Sigmoid colon (tissue), 3 donors: Measurements from ENCODE around the gene ZNG1F.
"Not testable (repeated sequence)": the region's sequence is repeated elsewhere in the genome, so short reads cannot be mapped to it uniquely, and the experiment has no call there.

Source experiments
- POLR2A ChIP-seq, 2 donors: fragments of 450-650 bp; IDR thresholded peaks; one replicate each; pipeline ENCODE4 v1.6.1; 2016; ENCODE audit warnings: antibody characterized with exemption in 2 of 2, mild to moderate bottlenecking in 2 of 2, moderate library complexity in 2 of 2
- TF ChIP-seq, protein P1 (sequence below), 4 experiments: fragments of 450-650 bp in 3 of 4; fragments of 200-600 bp in 1 of 4; IDR thresholded peaks; one replicate each; pipeline ENCODE4 v1.5.1; 2016 to 2019; ENCODE audit warnings: antibody characterized with exemption in 4 of 4, mild to moderate bottlenecking in 3 of 4, moderate library complexity in 2 of 4

DNA sequence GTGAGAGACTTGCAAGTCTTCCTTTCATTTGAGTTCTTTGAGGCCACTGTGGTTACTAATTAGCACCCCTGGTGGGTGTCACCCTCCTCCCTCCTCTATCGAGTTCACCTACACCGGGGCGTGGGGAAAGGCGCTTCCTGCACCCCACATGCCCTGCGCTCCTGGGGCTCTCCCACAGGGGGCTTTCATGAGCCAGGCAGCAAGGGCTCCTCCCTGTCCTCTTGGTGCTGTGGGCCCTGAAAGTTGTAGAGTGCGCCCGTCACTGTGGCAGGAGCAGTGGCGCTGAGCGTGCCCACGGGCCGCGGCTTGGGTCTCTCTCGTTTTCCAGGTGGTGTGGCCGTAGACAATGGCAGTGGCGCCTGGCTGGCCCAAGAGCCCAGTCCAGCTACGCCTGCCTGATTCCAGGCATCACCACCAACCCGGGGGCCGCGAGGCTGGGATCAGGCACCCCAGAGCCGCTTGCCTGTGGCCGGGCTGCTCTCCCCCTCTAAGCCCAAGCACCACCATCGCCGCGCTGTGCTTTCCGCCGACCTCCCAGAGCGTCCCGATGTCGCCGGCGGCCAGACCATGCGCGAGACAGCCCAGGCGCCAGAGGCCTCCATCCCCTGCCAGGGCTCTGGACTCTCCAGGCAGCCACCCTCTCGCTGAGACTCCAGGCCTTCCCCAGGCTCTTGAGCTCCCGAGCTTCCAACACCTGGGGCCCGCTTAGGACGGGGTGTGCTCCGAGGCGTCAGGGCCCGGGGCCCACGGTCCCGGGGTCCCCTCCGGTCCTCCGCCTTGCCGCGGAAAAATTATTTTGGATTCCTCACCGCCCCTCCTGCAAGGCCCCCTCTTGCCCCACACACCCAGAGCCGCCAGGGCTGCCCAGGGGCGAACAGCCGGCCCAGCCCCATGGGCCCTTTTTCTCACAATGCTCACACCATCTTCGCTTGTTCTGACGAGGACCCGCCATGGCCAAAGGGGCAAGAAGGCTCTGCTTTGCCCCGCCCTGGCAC is 46.0 kb upstream of the ZNG1F start:
- TF ChIP-seq, protein P1, sequence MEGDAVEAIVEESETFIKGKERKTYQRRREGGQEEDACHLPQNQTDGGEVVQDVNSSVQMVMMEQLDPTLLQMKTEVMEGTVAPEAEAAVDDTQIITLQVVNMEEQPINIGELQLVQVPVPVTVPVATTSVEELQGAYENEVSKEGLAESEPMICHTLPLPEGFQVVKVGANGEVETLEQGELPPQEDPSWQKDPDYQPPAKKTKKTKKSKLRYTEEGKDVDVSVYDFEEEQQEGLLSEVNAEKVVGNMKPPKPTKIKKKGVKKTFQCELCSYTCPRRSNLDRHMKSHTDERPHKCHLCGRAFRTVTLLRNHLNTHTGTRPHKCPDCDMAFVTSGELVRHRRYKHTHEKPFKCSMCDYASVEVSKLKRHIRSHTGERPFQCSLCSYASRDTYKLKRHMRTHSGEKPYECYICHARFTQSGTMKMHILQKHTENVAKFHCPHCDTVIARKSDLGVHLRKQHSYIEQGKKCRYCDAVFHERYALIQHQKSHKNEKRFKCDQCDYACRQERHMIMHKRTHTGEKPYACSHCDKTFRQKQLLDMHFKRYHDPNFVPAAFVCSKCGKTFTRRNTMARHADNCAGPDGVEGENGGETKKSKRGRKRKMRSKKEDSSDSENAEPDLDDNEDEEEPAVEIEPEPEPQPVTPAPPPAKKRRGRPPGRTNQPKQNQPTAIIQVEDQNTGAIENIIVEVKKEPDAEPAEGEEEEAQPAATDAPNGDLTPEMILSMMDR (IDR thresholded peaks at IDR 0.05) = not testable (repeated sequence)
- not testable (repeated sequence) for TF ChIP-seq POLR2A (IDR thresholded peaks at IDR 0.05)
